ENCODE data around the gene DNMT1.

DNA sequence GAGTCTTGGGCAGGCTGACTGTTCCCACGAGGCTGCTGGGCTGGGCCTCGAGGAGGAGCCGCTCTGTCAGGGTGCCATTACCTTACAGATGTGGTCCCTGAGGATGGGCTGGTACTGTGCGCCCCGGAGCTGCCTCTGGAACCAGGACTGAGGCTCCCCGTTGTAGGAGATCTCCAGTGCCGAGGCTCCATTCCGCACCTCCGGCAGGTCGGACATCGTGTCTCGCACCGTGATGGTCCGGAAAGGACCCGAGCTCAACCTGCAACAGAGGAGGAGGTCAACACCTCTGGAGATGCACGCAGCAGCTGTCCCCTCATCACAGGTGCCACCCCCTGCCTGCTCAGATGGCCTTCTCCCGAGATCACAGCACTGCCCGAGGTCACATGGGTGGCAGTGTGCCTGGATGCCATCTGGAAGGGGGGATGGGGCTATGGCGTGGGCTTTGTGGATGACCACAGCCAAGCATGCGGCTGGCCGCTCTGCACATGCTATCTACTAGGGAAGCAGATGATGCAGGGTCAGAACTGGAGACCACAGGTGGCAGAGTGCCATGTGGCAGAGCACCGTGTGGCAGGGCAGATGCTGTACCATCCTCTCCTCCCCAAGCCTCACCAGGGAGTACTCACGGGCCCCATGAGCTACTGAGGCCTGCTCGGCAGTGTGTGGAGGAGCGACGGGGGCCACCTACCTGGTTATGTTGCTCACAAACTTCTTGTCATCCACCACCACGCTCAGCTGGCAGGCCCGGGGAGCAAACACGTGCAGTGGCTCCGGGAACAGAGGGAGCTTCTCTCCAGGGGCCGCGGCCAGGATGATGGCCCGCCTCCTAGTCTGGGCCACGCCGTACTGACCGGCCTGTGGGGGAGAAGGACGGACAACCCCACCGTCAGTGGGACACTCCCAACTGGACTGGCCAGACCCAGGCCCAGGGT is 56.7 kb downstream of the DNMT1 start:
- TF ChIP-seq, protein P1, sequence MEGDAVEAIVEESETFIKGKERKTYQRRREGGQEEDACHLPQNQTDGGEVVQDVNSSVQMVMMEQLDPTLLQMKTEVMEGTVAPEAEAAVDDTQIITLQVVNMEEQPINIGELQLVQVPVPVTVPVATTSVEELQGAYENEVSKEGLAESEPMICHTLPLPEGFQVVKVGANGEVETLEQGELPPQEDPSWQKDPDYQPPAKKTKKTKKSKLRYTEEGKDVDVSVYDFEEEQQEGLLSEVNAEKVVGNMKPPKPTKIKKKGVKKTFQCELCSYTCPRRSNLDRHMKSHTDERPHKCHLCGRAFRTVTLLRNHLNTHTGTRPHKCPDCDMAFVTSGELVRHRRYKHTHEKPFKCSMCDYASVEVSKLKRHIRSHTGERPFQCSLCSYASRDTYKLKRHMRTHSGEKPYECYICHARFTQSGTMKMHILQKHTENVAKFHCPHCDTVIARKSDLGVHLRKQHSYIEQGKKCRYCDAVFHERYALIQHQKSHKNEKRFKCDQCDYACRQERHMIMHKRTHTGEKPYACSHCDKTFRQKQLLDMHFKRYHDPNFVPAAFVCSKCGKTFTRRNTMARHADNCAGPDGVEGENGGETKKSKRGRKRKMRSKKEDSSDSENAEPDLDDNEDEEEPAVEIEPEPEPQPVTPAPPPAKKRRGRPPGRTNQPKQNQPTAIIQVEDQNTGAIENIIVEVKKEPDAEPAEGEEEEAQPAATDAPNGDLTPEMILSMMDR (optimal IDR thresholded peaks at IDR 0.05 in 1 of 3, IDR thresholded peaks at IDR 0.05 in 1 of 3, conservative IDR thresholded peaks at IDR 0.05 in 1 of 3; ENCODE audit: extremely low read depth in 1 of 3, insufficient read depth in 2 of 3, low read length in 3 of 3): no peak
- no peak for TF ChIP-seq EZH2 (IDR thresholded peaks at IDR 0.05; ENCODE audit: low read length)
